HuH-7 (cell line): ENCODE data around the gene PRF1.
"Not testable (repeated sequence)": the region's sequence is repeated elsewhere in the genome, so short reads cannot be mapped to it uniquely, and the experiment has no call there.

Experiments
- DNase-seq: peaks from one replicate; pipeline ENCODE4 v3.0.0; 2011; ENCODE audit warnings: low spot score

The PRF1 gene

GRCh38 chr10:70617798-70618568 is 15.4 kb upstream of the PRF1 start:
- DNase-seq: no peak

GRCh38 chr10:70616761-70617160 is 14.2 kb upstream of the PRF1 start:
- DNase-seq: no peak

GRCh38 chr10:70615784-70616522 is 13.4 kb upstream of the PRF1 start:
- no peak for DNase-seq

GRCh38 chr10:70615211-70615610 is 12.7 kb upstream of the PRF1 start:
- DNase-seq: no peak

GRCh38 chr10:70614364-70614763 is 11.8 kb upstream of the PRF1 start:
- not testable (repeated sequence) for DNase-seq

- DNase-seq: no peak
These were observed 11.4 kb upstream of the PRF1 start for GRCh38 chr10:70613941-70614340.

- no peak for DNase-seq
These were observed 5.4 kb upstream of the PRF1 start for GRCh38 chr10:70607936-70608335.

GRCh38 chr10:70605161-70605560 is 2.6 kb upstream of the PRF1 start:
- no peak for DNase-seq

GRCh38 chr10:70604106-70604505 is 1.6 kb upstream of the PRF1 start:
- no peak for DNase-seq

GRCh38 chr10:70603449-70603801 is 884 bp upstream of the PRF1 start:
- no peak for DNase-seq

GRCh38 chr10:70601746-70602145 is 795 bp downstream of the PRF1 start:
- no peak for DNase-seq

- DNase-seq: no peak
These were observed 1.8 kb downstream of the PRF1 start for GRCh38 chr10:70600512-70601395.

- DNase-seq: no peak
These were observed 2.8 kb downstream of the PRF1 start for GRCh38 chr10:70599791-70600190.

- DNase-seq: no peak
These were observed 3.2 kb downstream of the PRF1 start for GRCh38 chr10:70599319-70599718.

- no peak for DNase-seq
These were observed 3.7 kb downstream of the PRF1 start for GRCh38 chr10:70598857-70599295.

- DNase-seq: no peak
These were observed 4.4 kb downstream of the PRF1 start for GRCh38 chr10:70597856-70598815.

GRCh38 chr10:70596860-70597809 is 5.4 kb downstream of the PRF1 start:
- no peak for DNase-seq

GRCh38 chr10:70596110-70596798 is 6.3 kb downstream of the PRF1 start:
- peak; percentile 64 for DNase-seq

GRCh38 chr10:70595566-70596016 is 7.0 kb downstream of the PRF1 start:
- peak; percentile 28 for DNase-seq
